Measurements from ENCODE around the gene SMIM32.

The SMIM32 gene

DNA sequence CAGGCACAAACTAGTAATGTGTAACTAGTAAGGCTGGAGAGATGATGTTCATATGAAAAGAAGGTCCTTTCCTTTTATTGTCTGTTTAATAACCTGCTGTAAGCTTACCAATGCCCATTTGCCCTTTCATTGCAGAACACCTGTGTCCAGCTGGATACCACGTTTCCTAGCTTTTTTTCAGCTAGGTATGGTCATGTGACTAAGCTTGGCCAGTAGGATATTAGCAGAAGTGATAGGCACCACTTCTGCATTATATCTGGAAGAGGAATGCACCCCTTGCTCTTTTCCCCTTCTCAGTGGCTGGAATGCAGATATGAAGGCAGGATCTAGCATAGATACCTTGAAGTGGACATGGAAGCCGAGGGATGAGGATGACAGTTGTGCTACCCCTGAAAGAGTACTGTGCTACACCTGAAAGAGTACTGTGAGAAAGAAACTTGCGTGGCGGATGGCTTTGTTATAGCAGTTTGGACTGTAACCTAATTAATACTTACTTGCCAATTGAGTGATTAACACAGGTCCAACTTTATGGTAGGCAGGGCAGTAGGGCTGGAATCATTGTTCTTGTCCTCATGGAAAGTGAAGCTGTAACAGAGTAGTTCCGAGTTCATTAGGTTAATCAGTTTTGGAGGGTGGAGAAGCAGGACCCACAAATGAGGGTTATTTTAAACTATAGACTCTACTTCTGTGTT is 6.8 kb downstream of the SMIM32 start:
- ChIA-PET CTCF (interaction anchor here (1.1 to 1.4 kb wide), 3 partner anchors 8 to 12 kb away, joined by 3 to 4 read pairs (median 4); no protein-coding TSS in a partner anchor), POLR2A (no interaction called here)
- TF ChIP-seq, protein P1, sequence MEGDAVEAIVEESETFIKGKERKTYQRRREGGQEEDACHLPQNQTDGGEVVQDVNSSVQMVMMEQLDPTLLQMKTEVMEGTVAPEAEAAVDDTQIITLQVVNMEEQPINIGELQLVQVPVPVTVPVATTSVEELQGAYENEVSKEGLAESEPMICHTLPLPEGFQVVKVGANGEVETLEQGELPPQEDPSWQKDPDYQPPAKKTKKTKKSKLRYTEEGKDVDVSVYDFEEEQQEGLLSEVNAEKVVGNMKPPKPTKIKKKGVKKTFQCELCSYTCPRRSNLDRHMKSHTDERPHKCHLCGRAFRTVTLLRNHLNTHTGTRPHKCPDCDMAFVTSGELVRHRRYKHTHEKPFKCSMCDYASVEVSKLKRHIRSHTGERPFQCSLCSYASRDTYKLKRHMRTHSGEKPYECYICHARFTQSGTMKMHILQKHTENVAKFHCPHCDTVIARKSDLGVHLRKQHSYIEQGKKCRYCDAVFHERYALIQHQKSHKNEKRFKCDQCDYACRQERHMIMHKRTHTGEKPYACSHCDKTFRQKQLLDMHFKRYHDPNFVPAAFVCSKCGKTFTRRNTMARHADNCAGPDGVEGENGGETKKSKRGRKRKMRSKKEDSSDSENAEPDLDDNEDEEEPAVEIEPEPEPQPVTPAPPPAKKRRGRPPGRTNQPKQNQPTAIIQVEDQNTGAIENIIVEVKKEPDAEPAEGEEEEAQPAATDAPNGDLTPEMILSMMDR (IDR thresholded peaks at IDR 0.05; ENCODE audit: control extremely low read depth, extremely low read depth, low read depth, missing control alignments): no peak
- no peak for DNase-seq (ENCODE audit: extremely low spot score)

DNA sequence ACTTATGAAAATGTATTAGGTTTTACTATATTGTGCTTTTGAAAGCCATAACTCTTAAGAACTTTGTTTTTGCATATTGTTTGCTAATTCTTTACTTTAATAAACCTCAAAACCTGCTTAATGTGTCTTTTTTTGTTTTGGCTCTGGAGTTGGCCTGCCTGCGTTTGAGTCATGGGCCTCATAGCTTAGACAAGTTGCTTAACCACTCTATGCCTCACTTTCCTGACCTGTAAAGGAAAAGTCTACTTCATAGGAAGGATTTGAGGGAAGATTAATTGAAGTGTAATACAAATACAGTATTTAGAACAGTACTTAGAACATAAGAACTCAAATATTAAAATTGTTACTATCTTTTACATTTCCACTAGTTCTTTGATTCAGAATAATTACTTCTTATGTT is 10.3 kb downstream of the SMIM32 start:
- CTCF ChIA-PET: interaction anchor here (1.6 kb wide), 1 partner anchor 14 kb away, joined by 3 read pairs; no protein-coding TSS in a partner anchor
- TF ChIP-seq, protein P1 (IDR thresholded peaks at IDR 0.05; ENCODE audit: control extremely low read depth, extremely low read depth, low read depth, missing control alignments): no peak
- POLR2A ChIA-PET: no interaction called here
- DNase-seq (ENCODE audit: extremely low spot score): no peak

DNA sequence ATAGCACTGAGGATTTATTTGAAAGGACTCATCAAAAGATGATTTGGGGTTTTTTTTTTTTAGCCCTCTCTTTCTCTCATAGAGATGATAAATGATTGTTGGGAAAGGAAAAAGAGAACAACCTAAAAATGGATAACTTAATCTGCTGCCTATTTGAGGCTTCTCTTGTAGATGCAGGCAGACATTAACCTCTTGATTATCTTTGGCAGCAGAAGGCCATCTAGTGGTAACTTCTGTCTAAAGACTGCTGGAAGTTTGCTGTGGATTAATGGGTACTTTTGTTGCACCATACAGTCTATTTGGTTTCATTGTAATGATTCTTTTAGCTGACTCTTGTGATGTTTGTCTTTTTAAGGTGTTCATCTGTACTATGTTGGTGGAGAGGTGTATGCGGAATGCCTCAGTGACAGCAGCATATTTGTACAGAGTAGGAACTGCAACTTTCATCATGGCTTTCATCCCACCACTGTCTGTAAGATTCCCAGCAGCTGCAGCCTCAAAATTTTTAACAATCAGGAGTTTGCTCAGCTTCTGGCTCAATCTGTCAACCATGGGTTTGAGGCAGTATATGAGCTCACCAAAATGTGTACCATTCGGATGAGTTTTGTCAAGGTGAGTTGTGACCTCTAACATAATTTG is 18.8 kb downstream of the SMIM32 start:
- POLR2A ChIA-PET: no interaction called here
- TF ChIP-seq, protein P1 (IDR thresholded peaks at IDR 0.05; ENCODE audit: control extremely low read depth, extremely low read depth, low read depth, missing control alignments): peak; percentile 63

DNA sequence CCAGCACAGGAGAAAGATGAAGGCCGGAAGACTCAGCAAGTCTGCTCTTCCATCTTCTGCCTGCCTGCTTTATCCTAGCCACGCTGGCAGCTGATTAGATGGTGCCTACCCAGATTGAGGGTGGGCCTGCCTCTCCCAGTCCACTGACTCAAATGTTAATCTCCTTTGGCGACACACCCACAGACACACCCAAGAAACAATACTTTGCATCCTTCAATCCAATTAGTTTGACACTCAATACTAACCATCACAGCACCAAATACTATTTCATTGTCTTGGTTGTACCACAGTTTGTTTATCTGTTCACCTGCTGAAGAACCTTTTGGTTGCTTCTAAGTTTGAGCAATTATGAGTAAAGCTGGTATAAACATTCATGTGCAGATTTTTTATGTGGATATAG is 23.7 kb downstream of the SMIM32 start:
- TF ChIP-seq, protein P1 (IDR thresholded peaks at IDR 0.05; ENCODE audit: control extremely low read depth, extremely low read depth, low read depth, missing control alignments): no peak
- POLR2A ChIA-PET: no interaction called here
- no peak for DNase-seq (ENCODE audit: extremely low spot score)
- CTCF ChIA-PET: no interaction called here

More for the DNA sequence above, 18.8 kb downstream of the SMIM32 start:
- peak; percentile 43 for DNase-seq (ENCODE audit: extremely low spot score)
- CTCF ChIA-PET: interaction anchor here (0.7 to 3.6 kb wide), 14 partner anchors 9 to 230 kb away, joined by 3 to 10 read pairs (median 3); partner anchors contain the start of gene SMAD5

DNA sequence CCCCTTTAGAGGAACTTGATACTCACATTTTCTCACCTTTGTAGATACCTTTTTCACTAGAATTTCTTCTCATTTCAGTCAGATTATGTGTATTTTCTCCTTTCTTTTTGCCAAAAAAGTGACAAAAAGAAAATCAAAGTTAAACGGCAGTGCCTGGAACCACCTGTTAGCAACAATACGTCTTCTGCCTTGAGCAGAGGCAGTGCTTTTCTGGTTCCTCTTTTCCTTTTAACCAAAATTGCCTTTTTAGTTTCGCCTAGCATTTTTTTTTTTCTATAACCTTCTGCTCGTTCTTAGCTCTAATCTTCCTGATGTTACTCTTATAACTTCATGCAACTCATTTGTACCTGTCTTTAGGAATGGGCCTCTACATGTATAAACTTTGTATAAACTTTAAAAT is 26.1 kb downstream of the SMIM32 start:
- ChIA-PET POLR2A (no interaction called here), CTCF (no interaction called here)
- DNase-seq (ENCODE audit: extremely low spot score): peak; percentile 24
- TF ChIP-seq, protein P1 (IDR thresholded peaks at IDR 0.05; ENCODE audit: control extremely low read depth, extremely low read depth, low read depth, missing control alignments): no peak

DNA sequence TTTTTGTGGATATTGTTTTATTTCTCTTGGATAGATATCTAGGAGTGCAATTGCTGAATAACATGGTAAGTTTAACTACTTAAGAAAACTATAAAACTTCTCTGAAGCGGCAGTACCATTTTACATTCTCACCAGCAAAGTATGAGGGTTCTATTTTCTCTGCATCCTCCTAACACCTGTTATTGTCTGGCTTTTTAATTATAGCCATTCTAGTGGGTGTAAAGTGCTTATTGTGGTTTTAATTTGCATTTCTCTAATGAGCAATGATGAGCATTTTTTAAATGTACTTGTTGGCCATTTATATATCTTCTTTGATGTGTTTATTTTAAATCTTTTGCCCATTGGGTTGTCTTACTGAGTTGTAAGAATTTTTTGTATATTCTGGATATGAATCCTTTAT is 28.7 kb downstream of the SMIM32 start:
- POLR2A ChIA-PET: no interaction called here
- no peak for DNase-seq (ENCODE audit: extremely low spot score)

More for the DNA sequence above, 28.7 kb downstream of the SMIM32 start:
- TF ChIP-seq, protein P1 (IDR thresholded peaks at IDR 0.05; ENCODE audit: control extremely low read depth, extremely low read depth, low read depth, missing control alignments): no peak
- CTCF ChIA-PET: interaction anchor here (1.2 to 1.3 kb wide), 2 partner anchors 8 to 10 kb away, joined by 3 read pairs; no protein-coding TSS in a partner anchor
